Vagina (tissue), 2 donors: ENCODE measurements around the gene PDE2A. TPM values are rescaled to one million over a fixed set of nuclear protein-coding genes. Genes with fewer than 3 reads are reported as not detected.
A peak's percentile ranks its signal among the peaks of the same experiment; 100 is the strongest.

ENCODE experiments used
- DNase-seq, 2 donors: peaks; one replicate each; pipeline ENCODE4 v3.0.0-alpha.2; 2017; ENCODE audit errors: extremely low spot score in 2 of 2
- H3K27ac ChIP-seq: fragments of 200-600 bp; sonication (generic); one replicate; pipeline ENCODE4 v1.5.1; 2019
- H3K27me3 ChIP-seq: fragments of 200-600 bp; sonication (generic); one replicate; pipeline ENCODE4 v1.5.1; 2019
- H3K36me3 ChIP-seq, 2 donors: fragments of 200-600 bp; sonication (generic); one replicate each; pipeline ENCODE4 v1.5.1; 2017 to 2019
- H3K4me1 ChIP-seq: fragments of 200-600 bp; sonication (generic); one replicate; pipeline ENCODE4 v1.5.1; 2019
- H3K4me3 ChIP-seq, 2 donors: fragments of 200-600 bp; sonication (generic); 1 replicate in 1 of 2; 2 replicates in 1 of 2; pipeline ENCODE4 v1.5.1; 2016 to 2019
- H3K9me3 ChIP-seq: fragments of 200-600 bp; sonication (generic); one replicate; pipeline ENCODE4 v1.5.1; 2019
- CTCF ChIP-seq, 3 experiments: fragments of 450-650 bp in 2 of 3; fragments of 200-600 bp in 1 of 3; sonication (generic) in 1 of 3; IDR thresholded peaks; one replicate each; pipeline ENCODE4 v1.5.1; 2017 to 2019; ENCODE audit warnings: antibody characterized with exemption in 3 of 3, mild to moderate bottlenecking in 2 of 3, moderate library complexity in 2 of 3
- POLR2A ChIP-seq, 2 donors: fragments of 450-650 bp; IDR thresholded peaks; one replicate each; pipeline ENCODE4 v1.6.1; 2017; ENCODE audit warnings: antibody characterized with exemption in 2 of 2, mild to moderate bottlenecking in 2 of 2, moderate library complexity in 2 of 2
- POLR2AphosphoS5 ChIP-seq, 2 donors: sonication (generic); formaldehyde crosslinking; IDR thresholded peaks; one replicate each; pipeline ENCODE4 v1.9.0; 2017; ENCODE audit warnings: antibody characterized with exemption in 2 of 2, mild to moderate bottlenecking in 2 of 2, low read depth in 1 of 2; ENCODE audit not compliant: insufficient read depth in 1 of 2
- intact Hi-C: fragments of 100-400 bp; cut with DNase I; formaldehyde crosslinking; loops from one replicate; pipeline ENCODE4 v1.15.1; 2023
- total RNA-seq: library from RNA; depleted of rRNA; stranded (reverse); fragments of >200 nt; gene quantifications from one replicate; pipeline ENCODE4 v1.2.3, GENCODE V29; 2016

Gene PDE2A
- total RNA-seq, 1 donor from 2014 or later: 57.0 TPM

- TF ChIP-seq POLR2A (IDR thresholded peaks at IDR 0.05) (no peak), POLR2AphosphoS5 (IDR thresholded peaks at IDR 0.05; ENCODE audit: insufficient read depth in 1 of 2, low read depth in 1 of 2) (no peak), CTCF (IDR thresholded peaks at IDR 0.05) (no peak)
- Histone ChIP-seq H3K36me3 (peaks cover 0 to 71% of the 10 kb centered on the region in 2 donors), H3K9me3 (no peaks in the 10 kb centered on the region), H3K4me3 (no peak overlapping the region), H3K4me1 (peaks cover 33% of the 10 kb centered on the region), H3K27me3 (no peaks in the 10 kb centered on the region), H3K27ac (no peak overlapping the region)
- intact Hi-C loops: no loop called here
- no peak for DNase-seq
Measured at GRCh38 chr11:72706579-72706978, 32.4 kb upstream of the PDE2A start.

GRCh38 chr11:72705442-72706365 is 31.5 kb upstream of the PDE2A start:
- intact Hi-C loops: no loop called here
- DNase-seq: no peak
- no peaks in the 10 kb centered on the region for H3K27me3 ChIP-seq
- H3K36me3 ChIP-seq: peaks cover 0 to 70% of the 10 kb centered on the region in 2 donors
- no peaks in the 10 kb centered on the region for H3K9me3 ChIP-seq
- H3K4me3 ChIP-seq: no peak overlapping the region
- H3K4me1 ChIP-seq: peaks cover 33% of the 10 kb centered on the region
- no peak for TF ChIP-seq POLR2AphosphoS5 (IDR thresholded peaks at IDR 0.05; ENCODE audit: insufficient read depth in 1 of 2, low read depth in 1 of 2)
- no peak for TF ChIP-seq POLR2A (IDR thresholded peaks at IDR 0.05)
- TF ChIP-seq CTCF (IDR thresholded peaks at IDR 0.05): no peak
- H3K27ac ChIP-seq: no peak overlapping the region

GRCh38 chr11:72704783-72705265 is 30.6 kb upstream of the PDE2A start:
- H3K36me3 ChIP-seq: peaks cover 0 to 68% of the 10 kb centered on the region in 2 donors
- TF ChIP-seq POLR2A (IDR thresholded peaks at IDR 0.05) (no peak), CTCF (IDR thresholded peaks at IDR 0.05) (no peak), POLR2AphosphoS5 (IDR thresholded peaks at IDR 0.05; ENCODE audit: insufficient read depth in 1 of 2, low read depth in 1 of 2) (no peak)
- intact Hi-C loops: no loop called here
- H3K4me1 ChIP-seq: peaks cover 40% of the 10 kb centered on the region
- peak overlapping the region; percentile 81 for H3K27ac ChIP-seq
- DNase-seq: no peak
- H3K27me3 ChIP-seq: no peaks in the 10 kb centered on the region
- H3K4me3 ChIP-seq: no peak overlapping the region
- no peaks in the 10 kb centered on the region for H3K9me3 ChIP-seq

- DNase-seq: no peak
- intact Hi-C loops: no loop called here
- Histone ChIP-seq H3K4me1 (peaks cover 40% of the 10 kb centered on the region), H3K27me3 (no peaks in the 10 kb centered on the region), H3K27ac (peak overlapping the region; percentile 81), H3K9me3 (no peaks in the 10 kb centered on the region), H3K4me3 (no peak overlapping the region), H3K36me3 (peaks cover 0 to 64% of the 10 kb centered on the region in 2 donors)
- TF ChIP-seq CTCF (IDR thresholded peaks at IDR 0.05): no peak
- TF ChIP-seq POLR2AphosphoS5 (IDR thresholded peaks at IDR 0.05; ENCODE audit: insufficient read depth in 1 of 2, low read depth in 1 of 2): no peak
- TF ChIP-seq POLR2A (IDR thresholded peaks at IDR 0.05): no peak
Measured at GRCh38 chr11:72704028-72704782, 30.0 kb upstream of the PDE2A start.
